Stomach (tissue), 9 donors: ENCODE data around the gene PCDHGB4. TPM values are rescaled to one million over a fixed set of nuclear protein-coding genes. Genes with fewer than 3 reads are reported as not detected.

Experiments
- DNase-seq, 2 donors: peaks; one replicate each; pipeline versions ENCODE4 v3.0.0 to v3.0.0-alpha.2; 2013 to 2019
- H3K27ac ChIP-seq, 5 donors: fragments of 200-600 bp in 4 of 5; sonication (generic) in 4 of 5; one replicate each; pipeline ENCODE4 v1.5.1; 2013 to 2019; ENCODE audit warnings: mild to moderate bottlenecking in 1 of 5, moderate library complexity in 1 of 5
- H3K27me3 ChIP-seq, 3 donors: fragments of 200-600 bp; sonication (generic); one replicate each; pipeline ENCODE4 v1.5.1; 2017 to 2019; ENCODE audit warnings: mixed run types in 1 of 3
- H3K36me3 ChIP-seq, 4 donors: fragments of 200-600 bp; sonication (generic); 1 replicate in 3 of 4; 2 replicates in 1 of 4; pipeline ENCODE4 v1.5.1; 2016 to 2019
- H3K4me1 ChIP-seq, 4 donors: fragments of 200-600 bp; sonication (generic); one replicate each; pipeline ENCODE4 v1.5.1; 2016 to 2019
- H3K4me3 ChIP-seq, 4 donors: fragments of 200-600 bp; sonication (generic) in 3 of 4; one replicate each; pipeline ENCODE4 v1.5.1; 2016 to 2019; ENCODE audit warnings: mild to moderate bottlenecking in 1 of 4
- H3K9me3 ChIP-seq, 4 donors: fragments of 200-600 bp; sonication (generic); one replicate each; pipeline ENCODE4 v1.5.1; 2016 to 2019
- CTCF ChIP-seq, 7 experiments: fragments of 450-650 bp in 4 of 7; fragments of 200-600 bp in 3 of 7; sonication (generic) in 3 of 7; IDR thresholded peaks; one replicate each; pipeline ENCODE4 v1.5.1; 2016 to 2019; ENCODE audit warnings: antibody characterized with exemption in 7 of 7, control low read depth in 2 of 7, mild to moderate bottlenecking in 1 of 7
- EP300 ChIP-seq: sonication (generic); formaldehyde crosslinking; IDR thresholded peaks from one replicate; pipeline ENCODE4 v1.6.1; 2017; ENCODE audit warnings: antibody characterized with exemption
- POLR2A ChIP-seq, 4 donors: fragments of 450-650 bp; IDR thresholded peaks; one replicate each; pipeline ENCODE4 v1.6.1; 2016; ENCODE audit warnings: antibody characterized with exemption in 4 of 4, control low read depth in 2 of 4, mild to moderate bottlenecking in 1 of 4, moderate library complexity in 1 of 4
- POLR2AphosphoS5 ChIP-seq, 3 donors: sonication (generic); formaldehyde crosslinking; IDR thresholded peaks; one replicate each; pipeline ENCODE4 v1.6.1; 2016; ENCODE audit warnings: antibody characterized with exemption in 3 of 3
- WGBS, 5 donors: extraction: QIAGEN DNeasy Blood & Tissue Kit in 3 of 5; methylation state at CpG; one replicate each; pipeline versions ENCODE4 v1.1.5 to v1.1.7; 2013 to 2018; 5-methylcytosine and 5-hydroxymethylcytosine counted together
- intact Hi-C: fragments of 100-400 bp; cut with DNase I; formaldehyde crosslinking; loops from one replicate; pipeline ENCODE4 v1.15.1; 2023; ENCODE audit warnings: low total_unique reads
- polyA plus RNA-seq, 3 donors: library from polyadenylated mRNA; stranded (reverse); fragments of 200-250 nt; gene quantifications; one replicate each; pipeline ENCODE4 v1.2.3, GENCODE V29; 2013
- total RNA-seq, 5 donors: library from RNA; depleted of rRNA; stranded (reverse); fragments of >200 nt; gene quantifications; one replicate each; pipeline versions ENCODE4 v1.1.0 to v1.2.3, GENCODE V29; 2014 to 2016
- donor health status: healthy with polysubstance abuse.
- donor health status: Bipolar disorder and iron deficiency.
- donor health status: healthy.

PCDHGB4 gene
- total and polyA plus RNA-seq, 8 donors: 0.12 to 12.1 (median 0.45) TPM; not detected in 1

- Histone ChIP-seq H3K4me3 (no peak within 1 kb of the TSS), H3K36me3 (peaks cover 0 to 8% (median 0%) of the 10 kb centered on the region in 4 donors), H3K9me3 (peaks cover 23 to 95% (median 86%) of the 10 kb centered on the region in 4 donors), H3K4me1 (no peaks in the 10 kb centered on the region), H3K27ac (no peak within 1 kb of the TSS), H3K27me3 (peaks cover 0 to 67% (median 4%) of the 10 kb centered on the region in 3 donors)
- intact Hi-C loops: no loop called here
- TF ChIP-seq EP300: no peak
- no peak for TF ChIP-seq POLR2A (IDR thresholded peaks at IDR 0.05)
- no peak for TF ChIP-seq POLR2AphosphoS5 (IDR thresholded peaks at IDR 0.05)
- TF ChIP-seq CTCF (IDR thresholded peaks at IDR 0.05): no peak
- 21 to 28% (median 26%) methylated on average over 29 of the region's 29 CpGs for WGBS, 5 donors
- DNase-seq: peak in 1 of 2 donors; percentile 40
Observed at GRCh38 chr5:141349917-141350619, 37.4 kb upstream of the PCDHGB4 start, which contains the start of gene PCDHGB1. PCDHGB1 (plus strand) TSS chr5:141350099; CDS start chr5:141350261, 162 bp downstream.

GRCh38 chr5:141351591-141351990, 35.9 kb upstream of the PCDHGB4 start:
- WGBS, 5 donors: 30 to 56% (median 38%) methylated on average over 6 to 34 of the region's 36 CpGs
- DNase-seq: no peak
- TF ChIP-seq EP300 (no peak), CTCF (IDR thresholded peaks at IDR 0.05) (no peak), POLR2AphosphoS5 (IDR thresholded peaks at IDR 0.05) (no peak), POLR2A (IDR thresholded peaks at IDR 0.05) (no peak)
- Histone ChIP-seq H3K27me3 (peaks cover 0 to 71% (median 5%) of the 10 kb centered on the region in 3 donors), H3K9me3 (peaks cover 31 to 97% (median 86%) of the 10 kb centered on the region in 4 donors), H3K4me1 (no peaks in the 10 kb centered on the region), H3K4me3 (no peak overlapping the region), H3K27ac (no peak overlapping the region), H3K36me3 (peaks cover 0 to 8% (median 0%) of the 10 kb centered on the region in 4 donors)
- intact Hi-C loops: no loop called here

- Histone ChIP-seq H3K4me1 (no peaks in the 10 kb centered on the region), H3K4me3 (peak within 1 kb of the TSS; percentile 23 to 28 (median 24)), H3K36me3 (peaks cover 0 to 6% (median 0%) of the 10 kb centered on the region in 4 donors), H3K9me3 (peaks cover 33 to 97% (median 87%) of the 10 kb centered on the region in 4 donors), H3K27ac (no peak within 1 kb of the TSS), H3K27me3 (peaks cover 0 to 63% (median 9%) of the 10 kb centered on the region in 3 donors)
- intact Hi-C loops: no loop called here
- TF ChIP-seq EP300 (no peak), CTCF (IDR thresholded peaks at IDR 0.05) (peak in 2 of 7 experiments; percentile 10 to 23), POLR2A (IDR thresholded peaks at IDR 0.05) (no peak)
- WGBS, 5 donors: 14 to 24% (median 17%) methylated on average over 21 to 29 of the region's 29 CpGs
- no peak for DNase-seq
Observed at GRCh38 chr5:141354900-141355469, 32.5 kb upstream of the PCDHGB4 start, which contains the start of gene PCDHGA4. PCDHGA4 (plus strand) TSS chr5:141355021; CDS start chr5:141355108, 87 bp downstream.

GRCh38 chr5:141355641-141356040, 31.9 kb upstream of the PCDHGB4 start:
- H3K4me1 ChIP-seq: no peaks in the 10 kb centered on the region
- no peak for TF ChIP-seq EP300
- TF ChIP-seq POLR2AphosphoS5 (IDR thresholded peaks at IDR 0.05): no peak
- no peak for TF ChIP-seq CTCF (IDR thresholded peaks at IDR 0.05)
- TF ChIP-seq POLR2A (IDR thresholded peaks at IDR 0.05): no peak
- H3K27ac ChIP-seq: no peak overlapping the region
- peaks cover 0 to 6% (median 0%) of the 10 kb centered on the region in 4 donors for H3K36me3 ChIP-seq
- 50 to 67% (median 53%) methylated on average over 18 to 24 of the region's 24 CpGs for WGBS, 5 donors
- intact Hi-C loops: no loop called here
- peaks cover 35 to 97% (median 87%) of the 10 kb centered on the region in 4 donors for H3K9me3 ChIP-seq
- DNase-seq: no peak
- peaks cover 0 to 63% (median 12%) of the 10 kb centered on the region in 3 donors for H3K27me3 ChIP-seq
- peak overlapping the region in 1 of 4 donors; percentile 23 for H3K4me3 ChIP-seq
